Measurements from ENCODE around the gene DHPS. TPM values are rescaled to one million over a fixed set of nuclear protein-coding genes. Genes with fewer than 3 reads are reported as not detected.

DHPS gene
- total and polyA plus RNA-seq, 2 of the 13 experiments (the other 11 are each of a cell fraction or from before 2014, with no cell fraction given) = 43.3 to 84.3 TPM

DNA sequence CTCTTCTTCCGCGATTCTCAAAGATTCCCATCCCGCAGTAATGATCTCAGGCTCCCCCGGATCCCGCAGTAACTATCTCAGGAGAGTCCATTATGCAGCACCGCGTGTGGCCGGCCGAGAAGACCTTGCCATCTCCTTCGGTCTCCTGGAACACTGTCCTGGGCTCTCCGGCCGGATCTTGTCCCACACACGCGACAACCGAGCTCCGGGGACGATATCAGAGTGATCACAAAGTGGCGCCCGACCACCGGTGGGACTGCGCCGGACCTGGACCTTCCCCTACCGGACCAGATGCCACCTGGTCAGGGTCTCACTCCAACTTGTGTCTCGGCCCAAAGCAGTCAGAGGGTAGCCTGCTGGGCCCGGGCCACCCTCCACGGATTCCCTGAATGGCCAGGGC, 39.2 kb downstream of the DHPS start:
- intact Hi-C loops (cut with micrococcal nuclease; ENCODE audit: unreplicated experiment) (no loop called here), in situ Hi-C loops (cut with HindIII; ENCODE audit: extremely low pct_ligation_motif_present, low pct_unique_long_range_greater_than_20kb) (no loop called here)
- no peaks in the 10 kb centered on the region for H3K36me3 ChIP-seq (replicated peaks in 1 of 2; ENCODE audit: control insufficient read depth in 1 of 2, insufficient read depth in 2 of 2, low read length in 2 of 2)
- H3K4me2 ChIP-seq (ENCODE audit: low read depth, low read length) = no peak overlapping the region
- FAIRE-seq (no peak), DNase-seq (ENCODE audit: low spot score) (no peak), ATAC-seq (no peak)
- TF ChIP-seq, protein P1, sequence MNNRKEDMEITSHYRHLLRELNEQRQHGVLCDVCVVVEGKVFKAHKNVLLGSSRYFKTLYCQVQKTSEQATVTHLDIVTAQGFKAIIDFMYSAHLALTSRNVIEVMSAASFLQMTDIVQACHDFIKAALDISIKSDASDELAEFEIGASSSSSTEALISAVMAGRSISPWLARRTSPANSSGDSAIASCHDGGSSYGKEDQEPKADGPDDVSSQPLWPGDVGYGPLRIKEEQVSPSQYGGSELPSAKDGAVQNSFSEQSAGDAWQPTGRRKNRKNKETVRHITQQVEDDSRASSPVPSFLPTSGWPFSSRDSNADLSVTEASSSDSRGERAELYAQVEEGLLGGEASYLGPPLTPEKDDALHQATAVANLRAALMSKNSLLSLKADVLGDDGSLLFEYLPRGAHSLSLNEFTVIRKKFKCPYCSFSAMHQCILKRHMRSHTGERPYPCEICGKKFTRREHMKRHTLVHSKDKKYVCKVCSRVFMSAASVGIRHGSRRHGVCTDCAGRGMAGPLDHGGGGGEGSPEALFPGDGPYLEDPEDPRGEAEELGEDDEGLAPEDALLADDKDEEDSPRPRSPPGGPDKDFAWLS (CRISPR knock-in tag; IDR thresholded peaks at IDR 0.05; ENCODE audit: borderline replicate concordance) = no peak
- TF ChIP-seq FIP1L1 (IDR thresholded peaks at IDR 0.05; ENCODE audit: borderline replicate concordance, insufficient read depth, low read depth, low read length) (no peak), ZNF136 (CRISPR knock-in tag; IDR thresholded peaks at IDR 0.05; ENCODE audit: low read depth) (no peak), DNMT1 (CRISPR knock-in tag; IDR thresholded peaks at IDR 0.05) (no peak), ZNF274 (CRISPR knock-in tag; IDR thresholded peaks at IDR 0.05) (no peak), RXRB (CRISPR knock-in tag; IDR thresholded peaks at IDR 0.05; ENCODE audit: borderline replicate concordance) (no peak), TCF7 (IDR thresholded peaks at IDR 0.05; ENCODE audit: low read depth) (no peak), SUZ12 (IDR thresholded peaks at IDR 0.05; ENCODE audit: low read depth, low read length) (no peak), ZNF737 (CRISPR knock-in tag; IDR thresholded peaks at IDR 0.05; ENCODE audit: borderline replicate concordance) (no peak)
- no peaks in the 10 kb centered on the region for H3K27me3 ChIP-seq (ENCODE audit: control insufficient read depth in 1 of 2, insufficient read depth in 2 of 2, low read length in 2 of 2)
- H2AFZ ChIP-seq (ENCODE audit: low read length) = no peak overlapping the region
- POLR2A ChIA-PET = no interaction called here
- H3K4me1 ChIP-seq (ENCODE audit: insufficient read depth, low read length) = peaks cover 11% of the 10 kb centered on the region; the same call in 1 of the 2 replicates
- H3K9ac ChIP-seq (ENCODE audit: insufficient read depth, low read depth, low read length) = no peak overlapping the region
- no TSS peak for BruUV-seq (replicated peaks)
- WGBS (ENCODE audit: low lambda C conversion rate) = 81% methylated on average over 11 of the region's 26 CpGs
- no peak overlapping the region for H3K4me3 ChIP-seq (replicated peaks in 1 of 3; ENCODE audit: insufficient read depth in 1 of 3, low read depth in 2 of 3, low read length in 3 of 3)
- CTCF ChIA-PET (ENCODE audit: low intra/inter-chr PET ratio, low total read pairs) = no interaction called here
- no peaks in the 10 kb centered on the region for H3K9me3 ChIP-seq (ENCODE audit: low read length)
- no peaks in the 10 kb centered on the region for H4K20me1 ChIP-seq (ENCODE audit: insufficient read depth, low read length)
- H3K79me2 ChIP-seq (ENCODE audit: insufficient read depth, low read length) = no peaks in the 10 kb centered on the region
- H3K27ac ChIP-seq (ENCODE audit: extremely low read length, insufficient read depth, low read length) = no peak overlapping the region
